Right renal pelvis (tissue), 4 donors: ENCODE data around the gene LIN7A. TPM values are rescaled to one million over a fixed set of nuclear protein-coding genes. Genes with fewer than 3 reads are reported as not detected.
"Not testable (repeated sequence)": the region's sequence is repeated elsewhere in the genome, so short reads cannot be mapped to it uniquely, and the experiment has no call there.

ENCODE experiments used
- DNase-seq, 4 donors: peaks; one replicate each; pipeline ENCODE4 v3.0.0-alpha.2; 2013; ENCODE audit warnings: low read depth in 4 of 4, low spot score in 3 of 4, missing footprints in 1 of 4
- polyA plus RNA-seq, 4 donors: library from polyadenylated mRNA; unstranded; fragments of 120-200 nt; gene quantifications; one replicate each; pipeline ENCODE4 v1.2.1, GENCODE V29; 2013; ENCODE audit not compliant: insufficient read length in 4 of 4

Gene LIN7A
- polyA plus RNA-seq, 4 donors: 19.3 to 26.7 (median 20.7) TPM

DNA sequence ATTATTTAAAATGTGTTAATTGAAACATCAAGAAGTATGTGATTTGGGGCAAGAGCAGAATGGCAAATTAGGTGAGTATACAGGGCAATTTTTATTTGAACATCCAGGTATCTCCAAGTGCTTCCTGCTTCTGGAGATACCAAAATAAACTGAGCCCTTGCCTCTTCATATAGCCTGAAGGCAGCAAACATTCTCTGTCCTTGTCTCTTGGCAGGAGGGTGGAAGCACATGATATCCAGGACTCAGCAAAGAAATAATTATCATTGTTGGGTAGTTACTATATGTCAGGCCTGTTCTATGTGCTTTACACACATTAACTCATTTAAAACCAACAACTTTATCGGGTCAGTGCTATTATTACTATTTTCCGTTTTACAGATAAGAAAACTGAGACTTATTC lies 12.5 kb downstream of the LIN7A start:
- DNase-seq: no peak

DNA sequence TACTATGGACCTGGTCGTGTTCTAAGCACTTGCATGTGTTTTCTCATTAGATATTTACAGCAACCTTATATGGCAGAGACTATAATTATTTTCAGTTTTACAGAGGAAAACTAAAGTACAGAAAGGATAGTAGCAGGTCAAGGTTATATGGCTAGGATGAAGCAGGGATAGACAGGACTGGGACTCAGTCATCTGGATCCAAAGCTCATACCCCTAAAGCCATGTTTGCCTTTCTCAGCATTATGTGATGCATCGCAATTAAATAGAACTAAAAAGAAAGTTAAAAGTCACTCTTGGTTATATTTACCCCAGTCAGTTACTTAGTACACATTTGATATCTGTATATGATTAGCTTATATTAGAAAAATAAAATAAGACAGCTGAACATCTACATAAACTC lies 13.3 kb downstream of the LIN7A start:
- DNase-seq: no peak

DNA sequence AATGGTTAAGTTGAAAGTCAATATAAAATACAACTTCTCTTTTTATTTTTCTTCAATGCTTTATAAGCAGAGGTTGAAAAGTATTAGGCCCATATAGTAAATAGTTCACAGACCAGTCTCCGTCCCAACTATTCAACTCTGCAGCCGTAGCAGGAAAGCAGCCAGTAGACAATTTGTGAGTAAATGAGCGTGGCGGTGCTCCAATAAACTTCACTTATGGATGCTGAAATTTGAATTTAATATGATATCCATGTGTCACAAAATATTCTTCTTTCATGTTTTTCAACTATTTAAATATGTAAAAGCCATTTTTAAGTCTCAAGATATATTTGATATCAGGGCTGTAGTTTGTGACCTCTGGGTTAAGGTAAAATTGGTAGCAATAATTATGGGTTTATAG lies 17.7 kb downstream of the LIN7A start:
- DNase-seq: no peak

DNA sequence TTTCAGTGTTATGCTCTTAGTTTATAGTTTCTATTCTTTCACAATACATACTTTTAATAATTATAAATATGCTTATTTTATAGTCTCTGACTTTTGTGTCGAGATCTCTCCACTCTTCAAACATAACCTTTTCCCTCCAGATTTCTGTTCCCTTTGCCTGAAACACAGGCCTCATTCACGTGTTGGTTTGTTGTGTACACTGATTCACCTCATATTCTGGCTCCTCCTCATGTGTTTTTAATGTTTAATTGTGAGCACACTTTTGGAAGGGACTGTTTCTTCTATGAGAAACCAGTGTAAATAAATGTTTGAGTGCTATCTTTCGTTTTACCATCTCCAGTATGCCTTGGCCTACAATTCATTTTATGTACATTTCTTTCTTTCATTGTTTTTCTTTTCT lies 20.1 kb downstream of the LIN7A start:
- DNase-seq: no peak

DNA sequence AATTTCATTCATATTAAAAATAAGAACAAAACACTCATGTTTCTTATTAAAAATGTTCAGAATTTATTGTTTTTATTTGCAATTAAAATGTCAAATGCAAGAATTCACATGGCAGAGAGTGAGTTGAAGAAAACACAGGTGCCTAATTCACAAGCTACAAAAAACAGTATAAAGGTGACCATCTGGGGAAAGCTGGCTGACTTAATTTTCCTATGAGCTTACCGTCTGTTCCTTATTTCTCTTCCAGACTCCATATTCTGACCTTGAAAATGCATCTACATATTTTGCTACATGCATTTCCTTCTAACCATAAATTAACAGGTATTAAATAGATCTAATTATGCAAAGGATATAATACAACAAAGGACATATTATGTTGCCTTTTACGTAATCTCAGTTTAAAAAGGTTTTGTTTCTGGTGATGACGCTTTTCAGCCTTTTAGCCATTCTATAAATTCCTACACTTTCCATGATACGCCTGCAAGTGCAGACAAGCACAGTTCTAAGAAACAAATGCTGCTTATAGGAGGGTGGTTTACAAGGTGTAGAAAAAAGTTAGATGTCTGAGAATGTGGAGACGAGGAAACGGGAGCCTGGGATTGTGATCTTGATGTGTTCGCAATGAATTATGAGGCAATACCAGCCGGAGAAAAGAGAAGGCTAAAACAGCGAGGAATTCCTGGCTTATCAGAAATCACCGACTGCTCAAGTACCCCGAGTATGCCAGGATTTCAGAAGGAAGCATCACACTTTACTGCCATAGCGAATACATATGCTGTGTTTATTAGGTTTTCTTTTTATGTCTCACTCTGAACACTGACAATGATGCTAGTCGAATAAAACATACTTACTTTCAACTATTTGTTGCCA lies 24.6 kb downstream of the LIN7A start:
- DNase-seq: no peak

DNA sequence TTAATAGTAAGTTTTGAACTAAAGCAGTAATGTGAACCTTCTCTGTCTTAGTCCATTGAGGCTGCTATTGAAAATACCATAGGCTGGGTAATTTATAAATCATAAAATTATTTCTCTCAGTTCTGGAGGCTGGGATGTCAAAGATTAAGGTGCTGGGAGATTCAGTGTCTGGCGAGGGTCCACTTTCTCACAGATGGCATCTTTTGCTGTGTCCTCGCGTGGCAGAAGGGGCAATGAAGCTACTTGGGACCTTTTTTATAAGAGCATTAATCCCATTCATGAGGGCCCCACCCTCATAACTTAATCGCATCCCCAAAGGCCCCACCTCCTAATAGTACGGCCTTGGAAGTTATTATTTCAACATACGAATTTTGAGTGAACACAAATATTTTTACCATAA lies 28.4 kb downstream of the LIN7A start:
- DNase-seq: no peak

DNA sequence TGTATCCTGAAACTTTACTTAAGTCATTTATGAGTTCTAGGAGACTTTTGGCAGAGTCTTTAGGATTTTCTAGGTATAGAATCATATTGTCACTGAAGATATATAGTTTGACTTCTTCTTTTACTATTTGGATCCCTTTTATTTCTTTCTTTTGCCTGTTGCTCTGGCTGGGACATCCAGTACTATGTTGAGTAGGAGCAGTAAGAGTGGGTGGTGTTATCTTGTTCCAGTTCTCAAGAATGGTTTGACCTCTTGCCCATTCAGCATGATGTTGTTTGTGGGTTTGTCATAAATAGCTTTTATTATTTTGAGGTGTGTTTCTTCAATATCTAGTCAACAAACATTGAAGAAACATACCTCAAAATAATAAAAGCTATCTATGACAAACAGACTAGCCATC lies 35.0 kb downstream of the LIN7A start:
- DNase-seq: no peak

DNA sequence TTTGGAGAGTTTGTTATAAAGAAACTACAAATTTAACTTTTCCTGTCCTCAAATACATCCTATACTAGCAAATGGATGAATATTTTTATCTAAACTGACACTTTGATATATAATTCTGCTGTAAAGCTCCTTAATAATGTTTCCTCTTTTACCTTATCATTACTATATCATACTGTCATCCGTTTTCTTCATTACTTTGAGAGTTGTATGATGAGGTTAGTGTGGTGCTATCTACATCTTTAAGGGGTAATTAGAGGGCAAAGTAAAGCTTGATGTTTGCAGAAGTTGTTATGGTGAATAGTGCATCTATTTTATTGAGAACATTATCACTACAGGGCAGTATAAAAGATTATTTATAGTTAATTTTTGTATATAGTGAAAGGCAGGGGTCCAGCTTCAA lies 36.1 kb downstream of the LIN7A start:
- no peak for DNase-seq

DNA sequence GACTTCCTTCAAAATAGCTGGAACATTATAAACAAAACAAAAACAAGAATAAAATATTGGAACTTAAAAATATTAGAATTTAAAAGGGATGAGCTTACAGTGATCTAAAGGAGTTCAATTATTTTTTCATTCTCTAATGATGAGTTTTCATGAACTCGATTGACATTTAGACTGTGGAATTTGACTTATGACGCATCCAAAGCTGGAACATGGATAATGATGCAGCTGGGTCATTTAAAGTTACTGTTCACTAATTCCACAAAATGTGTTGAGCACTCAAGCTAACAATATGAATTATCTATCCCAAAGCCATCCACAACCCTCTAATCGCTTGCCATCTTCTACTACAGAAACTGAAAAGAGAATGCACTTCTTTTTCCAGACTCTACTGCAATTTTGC lies 42.5 kb downstream of the LIN7A start:
- no peak for DNase-seq

DNA sequence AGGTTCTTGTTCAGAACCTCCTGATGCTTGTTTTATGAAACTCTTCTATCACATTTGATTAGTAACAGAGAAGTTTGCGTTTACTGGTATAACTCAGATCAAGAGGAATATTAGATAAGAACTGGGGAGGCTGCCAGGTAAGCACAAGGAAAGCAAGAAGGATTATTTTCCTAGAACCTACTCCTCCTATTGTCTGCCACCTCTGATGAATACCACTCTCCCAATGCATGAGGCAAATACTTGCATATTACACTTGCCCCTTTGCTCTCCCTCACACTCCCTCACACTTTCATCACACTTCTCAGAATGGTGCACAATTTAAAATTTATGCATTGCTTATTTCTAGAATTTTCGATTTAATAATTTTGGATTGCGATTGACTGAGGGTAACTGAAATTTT lies 43.6 kb downstream of the LIN7A start:
- DNase-seq: no peak

DNA sequence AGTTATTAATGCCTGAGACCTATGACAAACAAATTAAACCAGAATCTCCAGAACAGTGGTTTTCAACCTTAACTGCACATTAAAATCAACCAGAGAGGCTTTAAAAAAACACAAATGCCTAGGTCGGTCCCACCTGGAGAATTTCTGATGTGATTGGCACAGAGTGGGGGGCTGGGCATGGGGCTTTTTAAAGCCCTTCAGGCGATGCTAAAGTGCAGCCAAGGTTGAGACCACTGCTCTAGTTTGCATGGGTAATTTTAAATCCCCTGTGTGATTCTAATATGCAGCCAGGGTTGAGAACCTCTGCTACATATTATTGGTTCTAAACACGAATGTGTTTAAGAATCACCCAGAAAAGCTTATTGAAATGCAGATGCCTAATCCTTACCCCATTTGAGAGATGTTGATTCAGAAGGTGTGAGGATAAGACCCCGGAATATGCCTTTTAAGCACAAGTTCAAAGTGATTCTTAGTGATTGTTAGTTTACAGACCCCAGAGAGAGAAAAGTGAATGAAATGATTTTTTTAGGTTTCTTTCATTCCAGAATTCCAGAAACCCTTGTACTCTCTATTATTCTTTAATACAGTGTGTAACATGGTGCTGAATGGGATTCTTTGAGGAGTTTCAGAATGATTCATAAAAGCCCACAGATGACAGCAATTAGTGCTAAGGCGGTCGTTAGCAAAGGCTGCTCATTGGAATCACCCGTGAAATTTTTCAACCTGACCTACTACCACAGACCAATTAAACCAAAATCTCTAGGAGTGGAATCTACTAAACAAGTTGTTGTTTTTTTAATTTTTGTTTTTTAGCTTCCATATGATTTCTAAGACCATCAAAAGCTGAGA lies 44.9 kb downstream of the LIN7A start:
- no peak for DNase-seq

DNA sequence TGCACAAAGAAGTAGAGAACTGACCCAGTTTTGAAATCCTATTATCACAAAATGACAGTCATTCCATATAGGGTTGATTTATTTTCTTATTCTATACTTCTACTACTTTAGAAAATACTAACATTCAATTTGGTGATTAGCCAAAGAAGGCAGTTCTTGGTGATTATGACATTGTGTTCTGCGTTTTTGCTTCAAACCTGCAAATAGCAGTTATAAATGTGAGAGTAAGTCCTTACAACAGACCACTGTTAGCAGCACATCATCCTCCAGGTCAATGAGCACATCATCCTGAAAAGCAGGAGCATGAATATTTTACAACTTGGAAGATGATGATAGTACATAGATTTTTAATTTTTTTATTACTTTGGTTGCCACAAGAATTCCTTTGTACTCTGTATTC lies 53.1 kb downstream of the LIN7A start:
- DNase-seq: no peak

DNA sequence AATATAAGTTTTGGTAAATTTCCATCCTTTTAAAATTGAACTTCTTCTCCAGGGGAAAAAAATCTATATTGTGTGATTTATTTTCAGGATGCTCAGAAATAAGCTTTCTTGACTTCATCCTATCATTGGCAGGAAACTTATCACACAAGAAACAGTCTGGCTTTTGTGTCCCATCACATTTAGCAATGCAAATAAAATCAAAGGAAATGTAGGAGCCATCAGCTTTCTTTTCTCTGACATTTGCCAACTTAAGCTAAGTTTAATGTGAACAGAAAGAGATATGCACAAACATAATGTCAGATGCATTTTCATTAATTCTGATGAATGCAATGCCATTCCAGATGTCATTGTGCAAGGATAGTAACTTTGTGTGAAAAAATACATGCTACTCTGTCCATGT lies 56.6 kb downstream of the LIN7A start:
- no peak for DNase-seq

DNA sequence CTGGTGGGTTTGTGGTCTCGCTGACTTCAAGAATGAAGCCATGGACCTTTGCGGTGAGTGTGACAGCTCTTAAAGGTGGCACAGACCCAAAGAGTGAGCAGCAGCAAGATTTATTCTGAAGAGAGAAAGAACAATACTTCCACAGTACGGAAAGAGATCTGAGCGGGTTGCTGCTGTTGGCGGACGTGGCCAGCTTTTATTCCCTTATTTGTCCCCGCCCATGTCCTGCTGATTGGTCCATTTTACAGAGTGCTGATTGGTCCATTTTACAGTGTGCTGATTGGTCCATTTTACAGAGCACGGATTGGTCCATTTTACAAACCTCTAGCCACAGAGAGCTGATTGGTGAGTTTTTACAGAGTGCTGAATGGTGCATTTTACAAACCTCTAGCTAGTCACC lies 59.3 kb downstream of the LIN7A start:
- DNase-seq: not testable (repeated sequence)

DNA sequence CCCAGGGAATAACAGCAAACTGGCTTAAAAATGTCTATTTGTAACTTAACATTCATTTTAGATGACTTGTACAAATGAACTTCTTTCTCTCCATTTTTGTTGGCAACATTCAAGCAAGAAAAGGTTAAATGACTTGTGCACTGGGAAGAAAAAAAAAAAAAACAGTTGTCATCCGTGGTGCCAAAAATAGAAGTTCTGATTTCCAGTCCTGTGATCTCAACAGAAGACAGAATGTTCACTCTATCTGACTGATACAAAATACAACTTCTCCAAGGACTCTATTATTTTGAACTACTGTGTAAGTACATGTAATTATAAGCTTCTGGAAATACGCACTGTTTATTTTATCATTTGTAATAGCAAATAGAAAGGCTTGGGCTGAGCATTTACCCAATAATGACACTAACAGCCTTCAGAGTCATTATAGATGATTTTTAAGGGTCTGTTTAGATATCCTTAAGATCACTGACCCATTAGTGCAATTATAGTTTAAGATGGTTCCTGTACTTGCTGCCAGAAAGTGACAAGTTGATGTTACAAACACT lies 59.9 kb downstream of the LIN7A start:
- no peak for DNase-seq

DNA sequence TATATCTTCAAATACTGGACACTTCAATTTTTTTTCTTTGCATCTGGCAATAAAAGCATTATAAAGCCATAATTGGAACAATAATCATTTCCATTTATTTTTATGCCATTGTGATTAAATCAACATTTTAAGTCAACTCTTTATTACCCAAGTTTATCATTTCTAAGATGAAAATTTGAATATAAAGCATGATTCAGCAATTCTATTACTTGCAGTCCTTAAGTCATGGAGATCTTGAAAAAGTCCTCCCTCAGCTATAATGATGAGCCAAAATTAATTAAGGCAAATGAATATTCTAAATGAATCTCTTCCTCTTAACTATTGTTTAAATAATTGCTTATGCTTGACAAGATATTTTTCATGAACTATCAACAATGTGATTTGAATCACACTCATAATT lies 65.7 kb downstream of the LIN7A start:
- no peak for DNase-seq

DNA sequence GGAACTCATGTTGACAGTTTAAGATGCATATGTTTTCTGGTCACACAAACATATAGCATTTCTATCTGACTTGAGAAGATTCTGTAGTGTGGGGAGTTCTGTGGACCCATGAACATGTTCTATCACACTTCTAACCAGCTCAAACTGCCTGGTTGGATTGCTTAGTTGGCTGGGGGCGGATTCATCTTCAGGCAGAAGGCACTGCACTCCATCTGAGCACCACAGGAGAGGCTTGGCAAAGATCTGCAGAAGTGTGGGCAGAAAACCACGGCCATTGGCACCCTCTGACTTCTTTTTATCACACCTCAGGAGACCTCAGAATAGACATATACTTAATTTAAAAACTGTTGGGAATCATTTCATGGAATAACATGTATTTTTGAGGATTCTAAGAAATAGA lies 68.5 kb downstream of the LIN7A start:
- DNase-seq: no peak

DNA sequence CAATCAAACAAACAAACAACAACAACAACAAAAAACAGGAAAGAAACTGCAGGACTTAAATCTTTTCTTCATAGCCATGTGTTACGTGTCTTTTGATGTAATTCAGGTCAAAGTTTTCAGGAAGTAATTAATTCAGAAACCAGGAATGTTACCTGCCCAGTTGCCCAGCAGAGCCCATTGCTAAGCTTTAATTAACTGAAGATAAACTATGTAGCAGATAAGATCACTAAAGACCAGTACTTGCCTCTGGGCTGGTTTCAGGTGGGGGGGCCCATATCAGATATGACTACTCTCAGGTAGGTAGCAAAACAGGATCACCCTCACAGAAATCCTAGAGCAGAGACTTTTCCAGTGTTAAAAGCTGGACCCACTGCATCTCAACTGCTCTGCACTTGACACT lies 69.2 kb downstream of the LIN7A start:
- no peak for DNase-seq

DNA sequence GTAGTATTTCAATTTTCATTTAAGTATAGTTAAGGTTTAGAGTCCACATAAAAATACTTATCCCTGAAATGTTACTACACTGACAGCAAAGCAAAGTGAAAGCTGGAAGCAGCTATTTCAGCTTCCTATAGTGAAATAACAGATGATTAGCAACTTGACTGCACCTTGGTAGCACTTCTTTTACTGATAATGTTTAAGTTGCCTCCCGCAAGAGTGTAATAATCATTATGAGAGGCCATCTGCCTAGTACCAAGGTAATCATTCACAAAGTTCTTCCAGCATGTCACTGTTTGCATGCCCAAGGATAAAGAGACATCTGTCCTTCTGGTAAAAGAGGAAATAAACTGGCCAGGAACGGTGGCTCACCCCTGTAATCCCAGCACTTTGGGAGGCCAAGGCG lies 69.8 kb downstream of the LIN7A start:
- DNase-seq: no peak

DNA sequence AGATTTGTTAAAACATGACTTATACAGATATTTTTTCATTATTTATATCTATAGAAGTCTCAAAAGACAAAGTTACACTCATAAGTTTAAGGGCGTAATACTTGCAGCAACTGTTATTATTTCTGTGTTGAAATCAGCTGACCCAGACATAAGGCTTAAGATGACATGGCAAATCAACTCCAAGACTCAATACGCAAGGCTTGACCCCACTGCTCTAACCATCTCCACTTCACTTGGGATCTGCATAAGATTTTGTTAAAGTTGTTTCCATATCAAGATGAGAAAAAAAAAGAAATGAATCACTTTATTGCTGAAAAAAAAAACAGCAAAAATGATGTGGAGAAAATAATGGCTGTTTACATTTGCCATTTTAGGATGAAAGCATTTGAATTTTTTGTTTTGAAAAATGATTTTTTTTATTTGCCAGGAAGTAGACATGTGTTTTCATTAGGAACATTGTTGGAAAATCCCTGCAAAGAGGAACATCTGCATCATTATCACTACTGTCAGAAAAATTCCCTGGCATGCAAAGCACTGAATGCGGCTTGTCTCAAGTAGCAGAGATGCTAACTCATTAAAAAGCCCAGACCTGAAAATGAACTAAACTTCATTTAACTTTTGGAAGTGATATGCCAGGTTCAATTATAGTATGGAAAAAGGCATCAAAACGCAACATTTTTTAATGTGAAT lies 73.5 kb downstream of the LIN7A start:
- DNase-seq: no peak

DNA sequence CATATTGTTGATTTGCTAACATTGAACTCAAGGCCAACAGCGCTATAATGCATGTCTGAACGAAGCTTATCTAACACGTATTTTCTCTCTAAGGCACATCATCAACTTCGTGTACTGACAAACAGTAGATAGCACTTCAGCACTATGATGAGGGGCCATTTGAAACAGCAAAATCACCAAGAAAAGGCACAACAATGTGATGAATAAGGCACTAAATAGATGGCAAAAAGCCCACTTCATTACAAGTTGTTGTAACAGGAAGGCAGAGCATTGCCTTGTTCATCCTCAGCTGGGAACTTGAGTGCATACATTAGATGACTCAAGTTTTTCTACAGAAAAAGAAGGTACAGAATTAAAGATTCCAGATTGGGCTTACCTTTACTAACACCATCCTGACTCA lies 75.2 kb downstream of the LIN7A start:
- DNase-seq: no peak
